ENCODE measurements around the gene ZBTB46.

- TF ChIP-seq CTCF (IDR thresholded peaks at IDR 0.05; ENCODE audit: borderline replicate concordance, extremely low read depth, low read length, poor library complexity, severe bottlenecking) (no peak), EZH2 (IDR thresholded peaks at IDR 0.05; ENCODE audit: borderline replicate concordance, low read depth, low read length, severe bottlenecking) (no peak)
These were observed 82.8 kb downstream of the ZBTB46 start for GRCh38 chr20:63748070-63748933.

Data from DND-41 (cell line).